HG02884 (cell line): ENCODE measurements around the gene EMX2.
"Not testable (repeated sequence)": the region's sequence is repeated elsewhere in the genome, so short reads cannot be mapped to it uniquely, and the experiment has no call there.

Source experiments
- ATAC-seq: cut with Tn5 transposase; IDR thresholded peaks from one replicate; pipeline ENCODE4 v1.9.1; 2021; ENCODE audit warnings: mild to moderate bottlenecking, moderate library complexity; ENCODE audit not compliant: unreplicated experiment

EMX2 gene

GRCh38 chr10:117555017-117555416 lies 12.5 kb downstream of the EMX2 start:
- ATAC-seq = no peak

GRCh38 chr10:117555863-117556262 lies 13.3 kb downstream of the EMX2 start:
- ATAC-seq = no peak

GRCh38 chr10:117556356-117556755 lies 13.8 kb downstream of the EMX2 start:
- no peak for ATAC-seq

GRCh38 chr10:117559712-117560111 lies 17.2 kb downstream of the EMX2 start:
- ATAC-seq = no peak

- no peak for ATAC-seq
Measured at GRCh38 chr10:117560942-117561341, 18.4 kb downstream of the EMX2 start.

GRCh38 chr10:117562220-117562619 lies 19.7 kb downstream of the EMX2 start:
- ATAC-seq = no peak

- ATAC-seq = no peak
Measured at GRCh38 chr10:117562896-117563737, 20.6 kb downstream of the EMX2 start.

GRCh38 chr10:117563780-117564179 lies 21.2 kb downstream of the EMX2 start:
- no peak for ATAC-seq

GRCh38 chr10:117565068-117565467 lies 22.5 kb downstream of the EMX2 start:
- ATAC-seq = no peak

- no peak for ATAC-seq
Measured at GRCh38 chr10:117568334-117568733, 25.8 kb downstream of the EMX2 start.

- no peak for ATAC-seq
Measured at GRCh38 chr10:117569610-117570390, 27.3 kb downstream of the EMX2 start.

- no peak for ATAC-seq
Measured at GRCh38 chr10:117570880-117571279, 28.3 kb downstream of the EMX2 start.

- no peak for ATAC-seq
Measured at GRCh38 chr10:117574498-117575146, 32.1 kb downstream of the EMX2 start.

- ATAC-seq = no peak
Measured at GRCh38 chr10:117578490-117578889, 35.9 kb downstream of the EMX2 start.

GRCh38 chr10:117578999-117579590 lies 36.5 kb downstream of the EMX2 start:
- ATAC-seq = no peak

- ATAC-seq = no peak
Measured at GRCh38 chr10:117581961-117582360, 39.4 kb downstream of the EMX2 start.

- not testable (repeated sequence) for ATAC-seq
Measured at GRCh38 chr10:117584831-117585230, 42.3 kb downstream of the EMX2 start.

- ATAC-seq = no peak
Measured at GRCh38 chr10:117587036-117587435, 44.5 kb downstream of the EMX2 start.

- no peak for ATAC-seq
Measured at GRCh38 chr10:117590101-117590875, 47.7 kb downstream of the EMX2 start.

GRCh38 chr10:117591043-117591442 lies 48.5 kb downstream of the EMX2 start:
- ATAC-seq = no peak
